ENCODE results near the gene ZNF770.
"Not testable (repeated sequence)": the region's sequence is repeated elsewhere in the genome, so short reads cannot be mapped to it uniquely, and the experiment has no call there.

ZNF770 gene

GRCh38 chr15:34976743-34977142 is 11.3 kb downstream of the ZNF770 start:
- DNase-seq (ENCODE audit: insufficient read length, low spot score) (no peak), FAIRE-seq (no peak)

- DNase-seq (ENCODE audit: insufficient read length, low spot score) (no peak), FAIRE-seq (no peak)
These were observed 12.0 kb downstream of the ZNF770 start for GRCh38 chr15:34976073-34976472.

GRCh38 chr15:34973512-34973911 is 14.6 kb downstream of the ZNF770 start:
- FAIRE-seq, result no peak
- DNase-seq (ENCODE audit: insufficient read length, low spot score), result no peak

- DNase-seq (ENCODE audit: insufficient read length, low spot score); FAIRE-seq: not testable (repeated sequence)
These were observed 17.9 kb downstream of the ZNF770 start for GRCh38 chr15:34970098-34970643.

GRCh38 chr15:34969340-34970097 is 18.6 kb downstream of the ZNF770 start, which contains the start of gene AQR:
Gene AQR (minus strand): TSS chr15:34969742. CDS start chr15:34969613, 129 bp downstream.
- FAIRE-seq (peak; percentile 73), DNase-seq (ENCODE audit: insufficient read length, low spot score) (peak; percentile 89)

- no peak for FAIRE-seq
- no peak for DNase-seq (ENCODE audit: insufficient read length, low spot score)
These were observed 23.8 kb downstream of the ZNF770 start for GRCh38 chr15:34964277-34964676.

- DNase-seq (ENCODE audit: insufficient read length, low spot score), result no peak
These were observed 34.2 kb downstream of the ZNF770 start for GRCh38 chr15:34953851-34954250.

GRCh38 chr15:34952481-34952880 is 35.6 kb downstream of the ZNF770 start:
- no peak for DNase-seq (ENCODE audit: insufficient read length, low spot score)
- no peak for FAIRE-seq

More at GRCh38 chr15:34953851-34954250, 34.2 kb downstream of the ZNF770 start:
- FAIRE-seq, result no peak

GRCh38 chr15:34951993-34952392 is 36.1 kb downstream of the ZNF770 start:
- no peak for DNase-seq (ENCODE audit: insufficient read length, low spot score)
- no peak for FAIRE-seq

GRCh38 chr15:34944936-34945335 is 43.2 kb downstream of the ZNF770 start:
- FAIRE-seq, result no peak

GRCh38 chr15:34943711-34944110 is 44.4 kb downstream of the ZNF770 start:
- DNase-seq (ENCODE audit: insufficient read length, low spot score), result no peak
- FAIRE-seq, result no peak

More at GRCh38 chr15:34944936-34945335, 43.2 kb downstream of the ZNF770 start:
- no peak for DNase-seq (ENCODE audit: insufficient read length, low spot score)

GRCh38 chr15:34943264-34943663 is 44.8 kb downstream of the ZNF770 start:
- FAIRE-seq; DNase-seq (ENCODE audit: insufficient read length, low spot score): not testable (repeated sequence)

- FAIRE-seq (no peak), DNase-seq (ENCODE audit: insufficient read length, low spot score) (no peak)
These were observed 45.7 kb downstream of the ZNF770 start for GRCh38 chr15:34942363-34942762.

GRCh38 chr15:34941831-34942230 is 46.3 kb downstream of the ZNF770 start:
- FAIRE-seq (no peak), DNase-seq (ENCODE audit: insufficient read length, low spot score) (no peak)

GRCh38 chr15:34941185-34941698 is 46.8 kb downstream of the ZNF770 start:
- no peak for FAIRE-seq
- no peak for DNase-seq (ENCODE audit: insufficient read length, low spot score)

GRCh38 chr15:34933432-34933975 is 54.6 kb downstream of the ZNF770 start:
- no peak for DNase-seq (ENCODE audit: insufficient read length, low spot score)
- FAIRE-seq, result no peak

- FAIRE-seq; DNase-seq (ENCODE audit: insufficient read length, low spot score): not testable (repeated sequence)
These were observed 59.7 kb downstream of the ZNF770 start for GRCh38 chr15:34928349-34928748.
